ENCODE data around the gene CPT1B.
"Not testable (repeated sequence)": the region's sequence is repeated elsewhere in the genome, so short reads cannot be mapped to it uniquely, and the experiment has no call there.

CPT1B gene

GRCh38 chr22:50546326-50547262 is 31.6 kb downstream of the CPT1B start:
- Histone ChIP-seq H3K36me3 (ENCODE audit: control insufficient read depth, low read depth, low read length) (no peaks in the 10 kb centered on the region), H3K4me3 (ENCODE audit: low read length) (no peak overlapping the region), H3K9me3 (ENCODE audit: control insufficient read depth, low read depth, low read length) (no peaks in the 10 kb centered on the region), H3K27ac (ENCODE audit: low read length) (no peak overlapping the region), H3K4me1 (ENCODE audit: control insufficient read depth, low read depth, low read length) (no peaks in the 10 kb centered on the region), H3K27me3 (ENCODE audit: control insufficient read depth, insufficient read depth, low read length) (peaks cover 20% of the 10 kb centered on the region), H3K9ac (ENCODE audit: low read length) (no peak overlapping the region)

GRCh38 chr22:50545522-50546325 is 32.5 kb downstream of the CPT1B start, which contains the start of gene KLHDC7B:
KLHDC7B (plus strand) TSS chr22:50545899; CDS start chr22:50546244, 345 bp downstream.
- Histone ChIP-seq H3K9me3 (ENCODE audit: control insufficient read depth, low read depth, low read length) (no peaks in the 10 kb centered on the region), H3K4me3 (ENCODE audit: low read length) (no peak within 1 kb of the TSS), H3K27ac (ENCODE audit: low read length) (no peak within 1 kb of the TSS), H3K4me1 (ENCODE audit: control insufficient read depth, low read depth, low read length) (no peaks in the 10 kb centered on the region), H3K36me3 (ENCODE audit: control insufficient read depth, low read depth, low read length) (no peaks in the 10 kb centered on the region), H3K9ac (ENCODE audit: low read length) (no peak within 1 kb of the TSS), H3K27me3 (ENCODE audit: control insufficient read depth, insufficient read depth, low read length) (peaks cover 20% of the 10 kb centered on the region)

GRCh38 chr22:50544746-50545253 is 33.4 kb downstream of the CPT1B start:
- H3K27ac ChIP-seq (ENCODE audit: low read length) = no peak overlapping the region

GRCh38 chr22:50544078-50544745 is 34.0 kb downstream of the CPT1B start:
- Histone ChIP-seq H3K9me3 (ENCODE audit: control insufficient read depth, low read depth, low read length) (no peaks in the 10 kb centered on the region), H3K27me3 (ENCODE audit: control insufficient read depth, insufficient read depth, low read length) (peaks cover 20% of the 10 kb centered on the region), H3K4me3 (ENCODE audit: low read length) (no peak overlapping the region), H3K27ac (ENCODE audit: low read length) (no peak overlapping the region), H3K4me1 (ENCODE audit: control insufficient read depth, low read depth, low read length) (no peaks in the 10 kb centered on the region), H3K36me3 (ENCODE audit: control insufficient read depth, low read depth, low read length) (no peaks in the 10 kb centered on the region), H3K9ac (ENCODE audit: low read length) (no peak overlapping the region)

More at GRCh38 chr22:50544746-50545253, 33.4 kb downstream of the CPT1B start:
- Histone ChIP-seq H3K4me3 (ENCODE audit: low read length) (no peak overlapping the region), H3K27me3 (ENCODE audit: control insufficient read depth, insufficient read depth, low read length) (peaks cover 20% of the 10 kb centered on the region), H3K9me3 (ENCODE audit: control insufficient read depth, low read depth, low read length) (no peaks in the 10 kb centered on the region), H3K36me3 (ENCODE audit: control insufficient read depth, low read depth, low read length) (no peaks in the 10 kb centered on the region), H3K9ac (ENCODE audit: low read length) (no peak overlapping the region), H3K4me1 (ENCODE audit: control insufficient read depth, low read depth, low read length) (no peaks in the 10 kb centered on the region)

- Histone ChIP-seq H3K4me1 (ENCODE audit: control insufficient read depth, low read depth, low read length) (no peaks in the 10 kb centered on the region), H3K36me3 (ENCODE audit: control insufficient read depth, low read depth, low read length) (no peaks in the 10 kb centered on the region), H3K9me3 (ENCODE audit: control insufficient read depth, low read depth, low read length) (no peaks in the 10 kb centered on the region), H3K9ac (ENCODE audit: low read length) (no peak overlapping the region), H3K27ac (ENCODE audit: low read length) (no peak overlapping the region), H3K4me3 (ENCODE audit: low read length) (no peak overlapping the region), H3K27me3 (ENCODE audit: control insufficient read depth, insufficient read depth, low read length) (peaks cover 20% of the 10 kb centered on the region)
Measured at GRCh38 chr22:50542416-50542927, 35.8 kb downstream of the CPT1B start.

GRCh38 chr22:50541667-50542026 is 36.6 kb downstream of the CPT1B start:
- H3K9me3 ChIP-seq (ENCODE audit: control insufficient read depth, low read depth, low read length); H3K4me3 ChIP-seq (ENCODE audit: low read length); H3K4me1 ChIP-seq (ENCODE audit: control insufficient read depth, low read depth, low read length); H3K36me3 ChIP-seq (ENCODE audit: control insufficient read depth, low read depth, low read length); H3K9ac ChIP-seq (ENCODE audit: low read length); H3K27ac ChIP-seq (ENCODE audit: low read length): not testable (repeated sequence)
- peaks cover 20% of the 10 kb centered on the region for H3K27me3 ChIP-seq (ENCODE audit: control insufficient read depth, insufficient read depth, low read length)

GRCh38 chr22:50540381-50540780 is 37.8 kb downstream of the CPT1B start:
- Histone ChIP-seq H3K4me1 (ENCODE audit: control insufficient read depth, low read depth, low read length) (no peaks in the 10 kb centered on the region), H3K9ac (ENCODE audit: low read length) (no peak overlapping the region), H3K27me3 (ENCODE audit: control insufficient read depth, insufficient read depth, low read length) (peaks cover 19% of the 10 kb centered on the region), H3K36me3 (ENCODE audit: control insufficient read depth, low read depth, low read length) (no peaks in the 10 kb centered on the region), H3K4me3 (ENCODE audit: low read length) (no peak overlapping the region), H3K27ac (ENCODE audit: low read length) (no peak overlapping the region), H3K9me3 (ENCODE audit: control insufficient read depth, low read depth, low read length) (no peaks in the 10 kb centered on the region)

- Histone ChIP-seq H3K27ac (ENCODE audit: low read length) (no peak overlapping the region), H3K36me3 (ENCODE audit: control insufficient read depth, low read depth, low read length) (no peaks in the 10 kb centered on the region), H3K4me3 (ENCODE audit: low read length) (no peak overlapping the region), H3K9me3 (ENCODE audit: control insufficient read depth, low read depth, low read length) (no peaks in the 10 kb centered on the region), H3K9ac (ENCODE audit: low read length) (no peak overlapping the region), H3K27me3 (ENCODE audit: control insufficient read depth, insufficient read depth, low read length) (peaks cover 15% of the 10 kb centered on the region), H3K4me1 (ENCODE audit: control insufficient read depth, low read depth, low read length) (no peaks in the 10 kb centered on the region)
Measured at GRCh38 chr22:50537765-50538164, 40.5 kb downstream of the CPT1B start.

- H3K9me3 ChIP-seq (ENCODE audit: control insufficient read depth, low read depth, low read length) = no peaks in the 10 kb centered on the region
- H3K4me3 ChIP-seq (ENCODE audit: low read length) = no peak overlapping the region
- H3K4me1 ChIP-seq (ENCODE audit: control insufficient read depth, low read depth, low read length) = no peaks in the 10 kb centered on the region
- no peak overlapping the region for H3K27ac ChIP-seq (ENCODE audit: low read length)
- H3K27me3 ChIP-seq (ENCODE audit: control insufficient read depth, insufficient read depth, low read length) = peaks cover 31% of the 10 kb centered on the region
- H3K9ac ChIP-seq (ENCODE audit: low read length) = no peak overlapping the region
- no peaks in the 10 kb centered on the region for H3K36me3 ChIP-seq (ENCODE audit: control insufficient read depth, low read depth, low read length)
Measured at GRCh38 chr22:50536226-50536625, 42.0 kb downstream of the CPT1B start.

GRCh38 chr22:50535113-50535512 is 43.1 kb downstream of the CPT1B start:
- no peak overlapping the region for H3K9ac ChIP-seq (ENCODE audit: low read length)
- peaks cover 3% of the 10 kb centered on the region for H3K4me1 ChIP-seq (ENCODE audit: control insufficient read depth, low read depth, low read length)
- H3K4me3 ChIP-seq (ENCODE audit: low read length) = no peak overlapping the region
- H3K36me3 ChIP-seq (ENCODE audit: control insufficient read depth, low read depth, low read length) = no peaks in the 10 kb centered on the region
- peaks cover 42% of the 10 kb centered on the region for H3K27me3 ChIP-seq (ENCODE audit: control insufficient read depth, insufficient read depth, low read length)
- H3K27ac ChIP-seq (ENCODE audit: low read length) = no peak overlapping the region
- H3K9me3 ChIP-seq (ENCODE audit: control insufficient read depth, low read depth, low read length) = no peaks in the 10 kb centered on the region

All from iPS-18a (cell line).